ENCODE results near the gene TRIM14.
"Not testable (repeated sequence)": the region's sequence is repeated elsewhere in the genome, so short reads cannot be mapped to it uniquely, and the experiment has no call there.

The TRIM14 gene

DNA sequence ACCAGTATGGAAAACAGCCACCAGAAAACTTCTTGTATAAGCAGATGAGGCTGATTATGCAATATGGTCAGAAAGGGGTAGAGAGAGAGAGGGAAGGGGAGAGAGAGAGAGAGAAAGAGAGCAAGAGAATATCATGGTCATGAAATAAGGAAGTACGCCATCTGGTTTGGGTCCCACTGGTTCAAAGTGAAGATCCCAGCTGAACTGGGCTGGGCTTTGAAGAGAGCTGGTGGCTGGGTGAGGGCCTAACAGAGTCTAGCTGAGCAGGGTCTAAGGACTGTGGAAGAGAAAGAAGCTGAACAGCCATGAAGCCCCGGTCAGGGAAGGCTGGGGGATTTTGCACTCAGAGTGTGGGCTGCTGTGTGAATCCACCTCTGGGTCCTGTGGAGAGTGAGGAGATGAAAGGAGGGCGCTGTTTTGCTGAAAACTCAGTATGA is 14.6 kb downstream of the TRIM14 start:
- DNase-seq, result no peak

- peak; percentile 97 for DNase-seq
Observed at GRCh38 chr9:98101868-98102273, 17.2 kb downstream of the TRIM14 start.

GRCh38 chr9:98101416-98101815 is 17.6 kb downstream of the TRIM14 start:
- no peak for DNase-seq

GRCh38 chr9:98100456-98100855 is 18.6 kb downstream of the TRIM14 start:
- DNase-seq, result no peak

GRCh38 chr9:98099898-98100297 is 19.1 kb downstream of the TRIM14 start:
- DNase-seq, result peak; percentile 52

GRCh38 chr9:98099346-98099745 is 19.7 kb downstream of the TRIM14 start:
- peak; percentile 88 for DNase-seq

GRCh38 chr9:98097836-98098235 is 21.2 kb downstream of the TRIM14 start:
- peak; percentile 85 for DNase-seq

- no peak for DNase-seq
Observed at GRCh38 chr9:98096091-98096490, 22.9 kb downstream of the TRIM14 start.

GRCh38 chr9:98095401-98095800 is 23.6 kb downstream of the TRIM14 start:
- DNase-seq, result no peak

GRCh38 chr9:98094851-98095250 is 24.2 kb downstream of the TRIM14 start:
- no peak for DNase-seq

DNA sequence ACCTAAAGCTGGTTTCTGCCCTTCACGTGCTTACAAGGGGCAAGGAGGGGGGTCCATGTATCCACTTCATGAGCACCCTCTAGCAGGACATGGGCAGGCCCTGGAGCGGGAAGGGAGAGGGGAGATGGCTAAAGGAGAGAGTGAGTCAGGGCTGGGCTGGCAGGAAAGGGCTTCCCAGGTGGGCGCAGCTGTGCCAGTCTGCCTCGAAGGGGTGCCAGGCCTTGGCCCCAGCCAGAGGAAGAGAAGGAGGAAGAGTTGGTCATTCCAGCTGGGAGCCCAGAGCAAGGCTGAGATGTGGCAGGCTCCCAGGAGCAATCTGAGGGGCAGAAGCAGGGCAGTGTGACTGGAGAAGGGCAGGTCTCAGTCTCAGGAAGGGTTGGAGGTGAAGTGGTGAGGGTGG is 24.7 kb downstream of the TRIM14 start:
- no peak for DNase-seq

DNA sequence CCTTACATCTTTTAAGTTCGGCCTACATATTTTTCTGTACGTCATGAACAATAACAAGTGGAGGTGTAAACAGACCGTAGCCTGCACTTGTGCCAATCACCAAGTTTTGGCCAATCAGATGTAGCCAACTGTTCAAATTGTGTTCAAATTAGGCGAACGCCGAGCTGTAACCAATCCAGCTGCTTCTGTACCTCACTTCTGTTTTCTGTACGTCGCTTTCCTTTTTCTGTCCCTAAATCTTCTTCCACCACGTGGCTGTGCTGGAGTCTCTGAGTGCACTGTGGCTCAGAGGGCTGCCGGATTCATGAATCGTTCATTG is 26.4 kb downstream of the TRIM14 start:
- no peak for DNase-seq

GRCh38 chr9:98091735-98092612 is 27.0 kb downstream of the TRIM14 start:
- no peak for DNase-seq

GRCh38 chr9:98090674-98091073 is 28.3 kb downstream of the TRIM14 start:
- not testable (repeated sequence) for DNase-seq

GRCh38 chr9:98087420-98088354 is 31.3 kb downstream of the TRIM14 start:
- peak; percentile 46 for DNase-seq

GRCh38 chr9:98086461-98086860 is 32.6 kb downstream of the TRIM14 start:
- DNase-seq, result no peak

DNA sequence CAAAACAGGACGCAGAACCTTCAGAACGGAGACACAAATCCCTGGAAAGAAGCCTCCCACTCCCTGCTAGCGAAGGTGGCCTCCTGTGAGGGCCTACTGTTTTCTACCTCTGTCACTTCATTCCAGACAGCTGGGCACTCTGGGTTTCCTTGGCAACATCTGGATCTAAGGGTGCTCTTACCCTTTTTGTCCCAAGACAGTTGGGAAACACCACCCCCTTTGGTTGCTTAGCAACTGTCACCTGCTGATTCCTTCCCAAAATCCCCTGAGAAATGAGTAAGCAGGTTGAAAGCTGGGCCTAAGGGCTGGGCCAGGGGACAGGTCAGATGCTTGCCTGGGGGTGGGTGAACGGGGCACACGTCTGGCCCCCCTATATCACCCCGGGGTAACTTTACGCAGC is 33.1 kb downstream of the TRIM14 start:
- DNase-seq, result no peak

DNA sequence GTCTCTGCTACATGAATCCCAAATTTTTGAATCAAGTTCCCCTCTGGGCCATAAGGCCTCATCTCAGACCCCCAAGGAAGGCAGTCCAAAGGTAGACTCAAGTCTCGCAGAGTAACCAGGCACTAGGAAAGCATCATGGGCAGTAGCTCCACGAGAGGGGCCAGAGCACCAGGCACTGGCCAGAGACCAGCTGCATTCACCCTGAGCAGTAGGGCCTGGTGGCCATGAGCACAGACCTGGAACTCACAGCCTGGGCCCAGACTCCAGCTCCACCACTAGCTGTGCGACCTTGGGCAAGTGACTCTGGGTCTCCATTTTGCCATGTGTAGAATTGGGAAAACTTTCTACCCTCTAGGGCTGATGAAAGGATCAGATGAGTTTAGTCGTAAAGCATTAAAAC is 34.0 kb downstream of the TRIM14 start:
- no peak for DNase-seq

DNA sequence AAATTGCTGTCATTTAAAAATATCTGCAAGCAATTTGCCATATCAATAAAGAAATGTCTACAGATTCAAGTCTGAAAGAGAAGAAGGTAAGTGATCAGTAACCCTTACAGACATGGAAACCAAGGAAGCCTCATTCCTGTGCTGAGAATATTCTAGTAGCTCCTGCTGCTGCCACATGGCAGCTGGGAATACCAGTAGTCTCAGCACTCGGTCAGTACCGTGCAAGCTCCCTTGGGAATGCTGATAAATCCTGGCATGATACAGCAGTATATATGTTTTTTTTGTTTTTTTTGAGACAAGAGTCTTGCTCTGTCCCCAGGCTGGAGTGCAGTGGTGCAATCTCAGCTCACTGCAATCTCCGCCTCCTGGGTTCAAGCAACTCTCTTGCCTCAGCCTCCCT is 34.6 kb downstream of the TRIM14 start:
- DNase-seq, result no peak

DNA sequence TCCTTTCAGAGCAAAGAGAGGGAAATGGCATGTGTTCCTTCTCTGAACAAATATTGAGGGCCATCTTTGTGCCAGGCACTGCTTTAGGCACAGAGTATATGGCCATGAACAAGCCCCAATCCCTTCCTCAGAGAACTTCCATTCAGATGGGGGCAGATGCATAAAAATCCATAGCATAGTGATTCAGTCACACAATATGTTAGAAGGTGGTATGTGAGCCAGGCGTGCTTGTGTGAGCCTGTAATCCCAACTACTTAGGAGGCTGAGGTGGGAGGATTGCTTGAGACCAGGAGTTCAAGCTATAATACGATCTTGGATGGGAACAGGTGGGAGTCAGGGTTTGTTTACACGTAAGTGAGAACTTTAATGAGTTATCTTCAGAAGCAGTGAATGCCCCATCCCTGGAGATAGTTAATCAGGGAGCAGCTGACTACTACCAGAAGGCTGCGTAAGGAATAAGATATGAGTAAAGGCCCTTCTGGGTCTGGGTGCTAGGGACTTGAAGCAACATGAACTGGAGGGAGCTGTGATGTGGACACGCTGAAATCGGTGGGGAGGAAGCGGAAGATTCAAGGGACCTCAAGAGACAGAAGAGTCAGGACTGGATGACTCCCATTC is 35.3 kb downstream of the TRIM14 start:
- DNase-seq, result no peak

GRCh38 chr9:98083061-98083501 is 35.9 kb downstream of the TRIM14 start:
- no peak for DNase-seq

GRCh38 chr9:98081477-98082219 is 37.4 kb downstream of the TRIM14 start:
- DNase-seq, result no peak

DNA sequence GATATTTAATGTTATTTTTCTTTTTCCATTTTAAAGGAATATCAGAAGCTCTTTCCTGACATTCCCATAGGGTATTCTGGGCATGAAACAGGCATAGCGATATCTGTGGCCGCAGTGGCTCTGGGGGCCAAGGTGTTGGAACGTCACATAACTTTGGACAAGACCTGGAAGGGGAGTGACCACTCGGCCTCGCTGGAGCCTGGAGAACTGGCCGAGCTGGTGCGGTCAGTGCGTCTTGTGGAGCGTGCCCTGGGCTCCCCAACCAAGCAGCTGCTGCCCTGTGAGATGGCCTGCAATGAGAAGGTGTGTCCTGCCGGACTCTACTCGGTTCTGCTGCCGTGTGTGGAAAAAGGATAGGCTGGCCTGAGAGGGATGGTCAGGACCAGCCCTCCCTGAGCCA is 38.2 kb downstream of the TRIM14 start:
- no peak for DNase-seq

Data from CD4-positive, alpha-beta T cell treated with Interleukin-4 for 4 hours (primary cell).